Sciatic nerve (tissue), 2 donors: Measurements from ENCODE around the gene THRB. TPM values are rescaled to one million over a fixed set of nuclear protein-coding genes. Genes with fewer than 3 reads are reported as not detected.

Source experiments
- ATAC-seq: fragments of 200-7000 bp; cut with Tn5 transposase; one replicate; pipeline ENCODE4 v1.9.1; 2020; ENCODE audit warnings: mild to moderate bottlenecking, moderate library complexity
- DNase-seq: peaks from one replicate; pipeline ENCODE4 v3.0.0-alpha.2; 2020; ENCODE audit warnings: low spot score
- intact Hi-C: fragments of 100-400 bp; cut with DNase I; formaldehyde crosslinking; loops from one replicate; pipeline ENCODE4 v1.14.2; 2022
- total RNA-seq: library from RNA; stranded (reverse); fragmentation: NEBNext Ultra II Directional; extraction: Animal tissue kit (Norgen Biotek cat#: 25700); gene quantifications from one replicate; pipeline ENCODE4 v1.2.1, GENCODE V29; 2021
- donor health status: DM: no; HTN: no; CAD: no.
- donor health status: DM: no; HTN: no; CAD: no.

The THRB gene
- total RNA-seq, result 13.2 TPM

DNA sequence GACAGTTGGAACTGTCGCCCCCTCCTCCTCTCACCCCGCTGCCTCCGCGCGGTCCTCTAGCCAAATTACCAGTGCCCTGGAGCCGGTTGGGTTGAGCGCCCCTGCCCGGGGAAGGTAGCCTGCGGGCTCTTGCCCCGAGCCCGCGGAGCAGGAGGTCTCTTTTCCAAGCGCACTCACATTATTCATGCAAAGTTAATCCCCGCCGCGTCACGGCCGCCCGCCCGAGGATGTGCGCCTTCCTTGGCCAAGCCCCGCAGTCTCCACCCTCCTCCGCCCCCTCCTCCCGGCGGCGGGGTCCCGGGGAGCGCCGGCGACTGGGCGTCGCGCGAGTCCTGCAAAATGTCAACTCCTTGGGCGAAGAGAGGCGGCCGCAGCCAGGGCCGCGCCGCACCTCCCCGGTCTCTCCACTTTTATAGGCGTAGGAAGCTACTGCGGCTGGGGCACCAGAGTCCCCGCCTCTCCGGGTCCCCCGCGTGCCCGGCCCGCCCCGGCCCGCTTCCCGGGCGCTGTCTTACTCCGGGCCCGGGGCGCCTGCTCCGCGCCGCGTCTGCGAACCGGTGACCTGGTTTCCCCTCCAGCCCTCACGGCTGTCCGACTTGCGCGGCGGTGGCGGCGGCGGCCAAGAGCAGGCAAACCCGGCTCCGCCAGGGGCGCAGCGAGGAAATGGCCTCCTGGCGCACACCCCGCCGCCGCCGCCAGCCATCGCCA is at the start of gene THRB:
TSS of gene THRB (minus strand) at position 233 of the 708 bp plus-strand sequence.
- peak; percentile 77 for ATAC-seq
- intact Hi-C loops, result no loop called here
- DNase-seq, result peak; percentile 83

DNA sequence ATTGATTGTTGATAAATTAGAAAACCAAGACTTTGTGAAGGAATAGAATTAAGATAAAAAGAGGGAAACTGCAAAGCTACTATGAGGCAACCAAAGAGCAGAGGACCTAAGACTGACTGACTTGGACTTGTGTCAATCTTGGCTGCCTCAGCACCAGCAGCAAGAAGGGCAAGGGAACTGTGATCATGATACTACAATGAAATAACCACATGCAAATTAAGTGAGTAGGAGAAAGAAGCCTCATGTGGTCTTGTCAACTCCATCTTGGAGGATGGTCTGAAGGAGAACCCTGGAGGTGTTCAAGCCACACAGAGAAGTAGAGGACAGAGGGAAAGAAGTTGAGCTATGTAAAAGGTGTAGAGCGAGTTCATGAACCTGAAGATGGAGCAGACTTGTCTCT is 47.3 kb upstream of the THRB start:
- ATAC-seq (no peak), DNase-seq (no peak)
- intact Hi-C loops, result no loop called here

DNA sequence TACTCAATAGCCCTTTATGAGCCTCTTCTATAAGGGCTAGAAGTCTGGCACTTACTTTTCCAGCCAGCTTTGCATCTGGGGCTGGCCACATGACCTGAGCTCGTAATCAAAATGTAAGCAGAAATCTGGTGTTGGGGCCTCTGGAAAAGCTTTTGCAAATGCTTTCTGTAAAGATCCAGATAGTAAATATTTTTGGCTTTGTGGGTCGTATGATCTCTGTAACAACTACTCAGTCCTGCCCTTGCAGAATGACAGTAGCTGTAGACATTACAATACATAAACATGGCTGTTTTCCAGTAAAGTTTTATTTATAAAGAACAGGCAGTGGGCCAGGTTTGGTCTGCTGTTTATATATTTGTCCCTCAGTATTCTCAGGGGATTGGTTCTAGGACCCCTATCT is 46.2 kb upstream of the THRB start:
- intact Hi-C loops, result no loop called here
- ATAC-seq (no peak), DNase-seq (no peak)

DNA sequence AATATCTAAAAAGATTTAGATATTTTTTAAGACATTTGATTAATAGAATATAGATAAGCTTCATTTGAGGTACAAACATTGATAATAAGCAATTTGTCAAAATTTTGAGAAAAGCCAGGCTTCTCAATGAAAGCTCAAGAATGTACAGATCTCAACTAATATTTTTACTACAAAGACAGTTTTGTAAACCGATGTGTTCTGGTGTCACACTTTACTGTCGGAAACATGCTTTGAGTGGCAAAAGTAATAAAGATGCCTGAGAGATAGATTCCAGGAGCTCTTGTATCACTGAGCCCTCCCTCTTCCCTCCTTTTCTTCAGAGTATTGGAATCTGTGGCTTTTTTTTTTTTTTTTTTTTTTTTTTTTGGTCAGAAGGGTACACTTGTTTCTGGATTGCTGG is 45.0 kb upstream of the THRB start:
- no peak for DNase-seq
- intact Hi-C loops, result no loop called here

DNA sequence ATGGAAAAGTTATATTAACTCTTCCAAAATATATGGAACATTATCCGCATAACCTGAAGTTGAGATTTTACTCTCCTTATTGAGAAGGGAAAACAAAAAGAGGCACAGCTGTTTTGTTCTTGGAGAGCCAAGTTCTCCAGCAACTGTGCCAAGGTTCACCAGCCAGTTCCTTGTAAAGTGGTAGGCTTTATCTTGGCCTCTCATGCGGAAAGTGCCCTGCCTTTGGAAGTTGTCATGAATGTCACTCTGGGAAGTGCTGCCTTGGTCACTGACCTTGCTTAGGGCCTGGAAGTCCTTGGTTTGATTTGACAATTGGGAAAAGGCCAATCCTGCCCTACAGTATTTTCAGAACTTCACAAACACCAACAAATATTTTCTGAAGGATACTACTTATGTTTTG is 44.2 kb upstream of the THRB start:
- intact Hi-C loops, result no loop called here
- ATAC-seq, result no peak
- DNase-seq, result no peak

More for the DNA sequence above, 45.0 kb upstream of the THRB start:
- no peak for ATAC-seq

DNA sequence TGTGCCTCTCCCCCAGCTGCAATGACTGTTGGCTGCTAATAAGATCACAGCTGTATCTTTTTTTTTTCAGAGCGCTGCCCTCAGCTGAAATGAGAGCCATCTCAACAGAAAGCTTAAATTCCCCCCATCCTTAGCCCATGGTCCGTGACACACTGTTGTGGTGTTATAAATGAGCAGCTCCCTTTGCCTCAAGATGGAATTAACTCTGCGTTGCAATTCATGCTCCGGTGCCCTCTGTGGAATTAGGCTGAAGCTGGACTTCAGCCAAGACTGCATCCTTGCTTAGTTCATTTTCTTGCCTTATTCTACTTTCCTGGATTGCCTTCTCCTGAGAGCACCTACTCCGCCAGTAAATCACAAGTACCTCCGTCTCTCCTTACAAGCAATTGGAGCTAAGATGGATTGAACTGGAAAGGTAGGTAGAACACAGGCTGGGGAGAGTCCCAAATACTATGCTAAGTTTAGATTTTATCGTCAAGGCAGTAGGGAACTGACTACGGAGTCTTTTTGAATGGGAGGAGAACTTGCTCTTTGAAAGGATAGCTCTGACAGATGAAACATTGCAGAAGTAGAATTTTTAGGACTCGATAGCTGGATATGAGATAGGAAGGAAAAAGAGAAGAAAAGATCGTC is 39.0 kb upstream of the THRB start:
- no peak for ATAC-seq
- intact Hi-C loops, result no loop called here

DNA sequence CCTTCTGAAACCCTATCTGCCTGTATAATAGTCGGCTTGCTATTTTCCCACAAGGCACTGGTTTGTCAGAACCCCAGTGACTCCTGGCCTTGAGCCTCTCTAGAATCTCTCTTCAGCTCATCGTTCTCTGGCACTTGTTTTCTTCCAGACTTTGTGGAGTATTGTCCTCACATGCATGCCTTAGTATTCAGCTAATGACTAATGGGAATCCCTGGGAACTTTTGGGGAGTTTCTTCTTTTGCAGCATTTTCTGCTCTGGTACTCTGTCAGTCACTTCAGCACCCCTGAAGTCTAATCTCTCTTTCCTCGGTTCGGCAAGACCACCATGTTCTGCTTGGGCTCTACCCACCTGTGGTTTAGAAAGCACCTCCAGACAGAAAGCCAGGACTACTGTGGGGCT is 35.8 kb upstream of the THRB start:
- no peak for DNase-seq
- intact Hi-C loops, result no loop called here
- ATAC-seq, result no peak

More for the DNA sequence above, 39.0 kb upstream of the THRB start:
- no peak for DNase-seq

DNA sequence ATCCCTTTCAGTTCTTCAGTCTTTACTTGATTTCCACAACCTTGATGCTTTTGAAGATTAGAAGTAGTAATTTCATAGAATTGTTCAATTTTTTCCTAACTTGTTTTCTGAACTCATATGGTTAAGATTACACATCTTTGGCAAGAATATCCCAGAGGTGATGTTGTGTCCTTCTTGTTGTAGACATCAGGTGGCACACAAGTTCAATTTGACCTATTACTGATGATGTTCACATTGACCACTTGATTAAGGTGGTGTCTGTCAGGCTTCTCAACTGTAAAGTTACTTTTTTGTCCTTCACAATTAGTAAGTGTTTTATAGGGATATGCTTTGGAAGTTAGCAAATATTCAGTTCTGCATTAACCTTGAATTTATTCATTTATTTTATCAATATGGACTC is 34.6 kb upstream of the THRB start:
- DNase-seq (no peak), ATAC-seq (no peak)
- intact Hi-C loops, result no loop called here

DNA sequence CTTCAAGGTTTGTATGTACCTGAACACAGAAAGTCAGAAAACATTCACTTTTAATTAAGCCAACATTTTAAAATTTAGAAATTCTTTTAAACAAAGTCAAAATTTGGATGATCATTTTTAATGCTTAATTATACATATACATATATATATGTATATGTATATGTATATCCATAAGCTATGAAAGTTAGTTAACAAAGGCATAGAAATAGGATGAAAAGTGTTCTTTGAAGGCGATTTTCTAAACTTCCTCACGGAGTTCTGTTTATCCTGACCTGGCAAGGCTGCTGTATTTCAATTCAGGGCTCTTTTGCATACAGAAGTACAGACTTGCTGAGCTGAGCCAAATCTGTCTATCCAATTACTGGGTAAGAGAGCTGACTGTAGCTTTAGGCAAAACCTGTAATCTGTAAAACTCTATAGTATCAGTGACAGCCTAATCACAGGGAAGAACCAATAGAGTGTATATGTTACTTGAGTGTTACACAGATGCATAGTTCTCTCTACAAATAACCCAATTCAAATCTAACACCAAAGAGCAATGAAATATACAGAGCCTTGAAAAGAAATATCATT is 32.1 kb upstream of the THRB start:
- intact Hi-C loops, result no loop called here
- no peak for ATAC-seq

DNA sequence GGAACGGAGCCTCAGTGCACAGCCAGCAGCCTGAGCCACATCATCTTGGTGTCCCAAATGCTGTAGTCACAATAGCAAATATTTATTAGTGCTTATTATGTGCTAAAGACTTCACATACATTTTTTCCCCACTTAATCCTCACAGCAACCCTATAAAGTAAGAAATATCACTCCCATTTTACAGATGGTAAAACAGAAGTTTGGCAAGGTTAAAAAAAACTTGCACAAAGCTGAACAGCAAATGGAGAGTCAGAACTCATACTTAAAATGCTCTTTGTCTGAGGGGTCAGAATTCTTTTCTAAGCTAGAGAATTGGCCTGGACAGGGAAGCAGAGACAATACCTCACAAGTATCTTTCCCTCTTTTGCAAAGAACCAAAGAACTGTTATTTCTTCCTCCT is 30.9 kb upstream of the THRB start:
- intact Hi-C loops, result no loop called here
- DNase-seq (no peak), ATAC-seq (no peak)

More for the DNA sequence above, 32.1 kb upstream of the THRB start:
- DNase-seq, result no peak

DNA sequence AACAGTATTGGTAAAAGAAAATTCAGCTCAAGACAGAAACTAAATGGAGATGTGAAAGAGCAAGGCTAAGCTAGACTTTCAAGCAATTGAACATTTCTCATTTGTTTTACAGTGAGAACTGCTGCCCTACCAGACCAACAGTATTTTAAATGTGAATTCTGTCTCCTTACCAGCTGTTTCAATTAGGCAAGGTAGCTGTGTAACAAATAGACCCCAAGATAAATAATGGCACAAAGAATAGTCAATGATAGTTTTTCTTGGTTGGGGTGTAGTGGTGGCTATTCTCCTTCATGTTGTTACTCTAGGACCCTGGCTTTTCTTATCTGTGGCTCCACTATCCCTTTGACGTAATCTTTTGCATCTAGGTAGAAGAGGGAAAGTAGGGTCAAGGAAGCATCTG is 30.4 kb upstream of the THRB start:
- ATAC-seq, result no peak
- no peak for DNase-seq
- intact Hi-C loops, result no loop called here

DNA sequence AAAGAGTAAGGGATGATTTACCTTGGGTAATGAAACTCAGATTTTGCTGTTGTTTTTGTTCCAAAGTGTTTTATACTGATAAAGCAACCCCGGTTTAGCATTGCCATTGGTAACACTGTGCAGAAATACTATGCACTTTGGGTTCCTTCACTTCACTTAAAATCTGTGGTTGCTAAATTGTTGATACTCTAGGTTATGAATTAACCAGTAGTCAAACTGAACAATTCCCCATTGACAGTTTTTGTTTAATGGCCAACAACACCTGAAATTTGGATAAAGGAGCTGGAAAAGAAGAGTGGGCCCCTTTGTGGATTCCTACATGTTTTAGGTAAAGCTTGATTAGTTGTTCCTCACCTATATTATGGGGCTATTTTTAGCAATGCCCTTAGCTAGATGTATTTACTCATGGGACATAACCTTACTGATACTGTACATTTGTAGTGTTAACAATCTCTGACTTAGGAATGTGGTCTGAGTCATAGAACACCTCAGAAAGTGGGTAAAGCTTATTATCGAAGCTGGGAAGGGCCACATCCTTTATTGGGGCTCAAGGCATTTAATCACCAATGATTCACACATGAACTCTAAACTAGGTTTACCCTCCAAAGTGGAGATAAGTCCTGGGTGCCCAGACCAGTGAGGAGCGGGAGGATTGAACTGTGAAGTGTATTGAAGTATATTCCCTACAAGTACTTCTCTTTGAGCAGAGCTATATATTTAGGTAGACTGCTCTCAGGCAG is 29.5 kb upstream of the THRB start:
- intact Hi-C loops, result no loop called here
- no peak for ATAC-seq
- DNase-seq, result no peak

DNA sequence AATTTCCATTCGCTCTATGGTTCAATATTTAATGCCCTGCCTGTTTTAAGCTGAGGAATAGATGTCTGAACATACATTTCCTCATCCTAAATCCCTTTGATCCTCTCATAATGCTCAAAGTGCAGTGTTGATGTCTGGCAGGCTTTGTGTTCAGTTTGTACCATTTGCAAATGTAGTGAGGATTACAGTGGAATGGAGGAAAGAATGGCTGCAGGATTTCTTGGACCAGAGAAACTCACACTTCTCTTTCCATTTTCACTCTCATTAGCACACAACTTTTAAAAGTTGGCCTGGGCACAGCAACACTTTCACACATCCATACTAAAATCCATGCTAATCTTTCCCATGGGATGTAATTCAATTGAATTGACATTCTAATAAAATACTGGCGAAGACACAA is 28.6 kb upstream of the THRB start:
- DNase-seq (no peak), ATAC-seq (no peak)
- intact Hi-C loops, result no loop called here

DNA sequence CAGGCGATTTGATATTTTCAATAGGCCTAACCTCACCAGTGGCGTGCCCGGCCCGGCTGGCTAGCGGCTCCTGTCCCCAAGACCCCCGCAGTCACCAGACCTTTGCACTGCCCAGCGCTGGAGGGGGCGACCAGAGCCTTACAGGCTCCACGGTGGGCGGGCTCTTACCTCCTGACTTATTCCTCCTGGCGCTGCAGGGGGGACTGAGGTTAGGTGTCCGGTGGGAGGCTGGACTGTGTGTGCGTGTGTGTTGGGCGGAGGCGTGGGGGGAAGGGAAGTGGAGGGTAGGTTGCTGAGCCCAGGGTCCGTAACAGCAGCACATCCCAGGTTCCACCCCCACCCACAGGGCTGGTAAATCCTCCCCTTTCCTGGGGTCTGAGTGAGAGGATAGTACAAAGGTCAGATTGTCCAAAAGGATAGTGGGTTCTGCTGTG is 27.5 kb upstream of the THRB start:
- intact Hi-C loops, result no loop called here

DNA sequence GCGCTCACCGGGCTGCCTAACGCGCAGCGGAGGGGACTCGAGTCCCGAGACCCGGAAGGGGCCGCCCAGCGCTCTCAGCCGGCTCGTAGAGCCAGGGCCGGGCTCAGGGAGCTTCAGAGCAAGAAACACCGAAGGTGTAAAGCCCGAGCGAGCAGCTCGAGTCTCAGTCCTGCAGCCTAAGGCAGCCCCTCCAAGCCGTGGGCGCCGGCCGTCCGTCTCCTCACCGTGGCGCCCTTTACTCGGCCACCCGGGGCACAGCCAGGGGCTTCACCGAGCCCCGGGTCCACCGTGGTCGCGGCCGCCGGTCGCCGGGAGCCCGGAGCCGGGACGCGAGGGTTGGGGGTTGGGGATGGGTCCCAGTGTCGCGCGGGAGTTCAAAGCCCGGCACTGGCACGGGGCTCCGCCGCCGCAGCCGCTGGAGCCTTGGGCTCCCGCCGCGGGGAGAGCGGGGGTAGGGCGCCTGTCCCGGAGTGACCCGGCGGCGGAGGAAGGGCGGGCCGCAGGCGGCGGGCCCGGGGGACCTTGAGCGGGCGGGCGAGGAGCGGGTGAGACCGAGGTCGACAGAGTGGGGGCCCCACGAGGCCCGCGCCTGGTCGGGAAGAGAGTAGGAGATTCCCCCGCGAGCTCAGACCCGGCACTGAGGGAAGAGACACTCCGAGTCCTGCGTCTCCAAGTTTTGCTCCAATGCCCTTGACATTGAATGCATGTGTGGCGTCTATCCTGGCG is 26.9 kb upstream of the THRB start:
- DNase-seq (peak; percentile 70), ATAC-seq (peak; percentile 81)
- intact Hi-C loops, result no loop called here

More for the DNA sequence above, 27.5 kb upstream of the THRB start:
- ATAC-seq, result peak; percentile 52
- no peak for DNase-seq

DNA sequence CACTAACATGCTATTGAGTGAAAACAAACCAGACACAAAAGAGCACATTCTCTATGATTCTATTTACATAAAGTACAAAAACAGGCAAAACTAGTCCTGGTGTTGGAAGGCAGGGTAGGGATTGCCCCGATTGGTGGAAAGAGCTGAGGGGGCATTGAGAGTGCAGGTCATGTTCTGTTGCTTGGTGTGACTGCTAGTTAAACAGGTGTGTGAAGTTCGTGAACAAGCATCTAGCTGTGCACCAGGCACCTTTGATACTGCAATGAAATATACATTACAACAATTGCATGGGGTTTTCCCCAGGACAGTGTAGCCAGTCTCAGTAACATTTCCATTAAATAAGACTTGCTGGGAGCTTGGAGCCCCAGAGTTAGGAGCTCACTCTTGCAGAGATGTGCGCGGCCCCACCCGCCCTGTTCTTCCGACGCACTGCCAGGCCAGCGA is 26.3 kb upstream of the THRB start:
- ATAC-seq, result peak; percentile 70
- intact Hi-C loops, result no loop called here

DNA sequence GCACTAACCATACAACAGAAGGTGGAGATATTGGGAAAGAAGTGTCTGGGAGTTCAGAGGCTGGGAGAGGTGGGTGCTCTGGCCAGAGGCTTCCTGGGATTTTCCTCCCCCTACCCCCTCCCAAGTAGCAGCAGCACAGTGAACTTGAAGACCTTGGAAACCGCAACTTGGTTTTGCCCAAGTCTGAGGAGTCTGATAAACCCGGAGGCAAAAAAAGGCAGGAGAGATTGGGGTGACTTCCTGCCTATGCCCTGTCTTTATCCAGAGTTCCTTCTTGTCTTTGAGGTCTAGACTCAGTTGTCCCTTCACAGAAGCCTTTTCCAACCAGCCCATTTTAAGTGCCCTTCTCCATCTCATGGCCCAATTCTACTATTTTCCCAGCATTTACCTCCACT is 25.4 kb upstream of the THRB start:
- ATAC-seq (no peak), DNase-seq (no peak)
- intact Hi-C loops, result no loop called here

More for the DNA sequence above, 26.3 kb upstream of the THRB start:
- no peak for DNase-seq

DNA sequence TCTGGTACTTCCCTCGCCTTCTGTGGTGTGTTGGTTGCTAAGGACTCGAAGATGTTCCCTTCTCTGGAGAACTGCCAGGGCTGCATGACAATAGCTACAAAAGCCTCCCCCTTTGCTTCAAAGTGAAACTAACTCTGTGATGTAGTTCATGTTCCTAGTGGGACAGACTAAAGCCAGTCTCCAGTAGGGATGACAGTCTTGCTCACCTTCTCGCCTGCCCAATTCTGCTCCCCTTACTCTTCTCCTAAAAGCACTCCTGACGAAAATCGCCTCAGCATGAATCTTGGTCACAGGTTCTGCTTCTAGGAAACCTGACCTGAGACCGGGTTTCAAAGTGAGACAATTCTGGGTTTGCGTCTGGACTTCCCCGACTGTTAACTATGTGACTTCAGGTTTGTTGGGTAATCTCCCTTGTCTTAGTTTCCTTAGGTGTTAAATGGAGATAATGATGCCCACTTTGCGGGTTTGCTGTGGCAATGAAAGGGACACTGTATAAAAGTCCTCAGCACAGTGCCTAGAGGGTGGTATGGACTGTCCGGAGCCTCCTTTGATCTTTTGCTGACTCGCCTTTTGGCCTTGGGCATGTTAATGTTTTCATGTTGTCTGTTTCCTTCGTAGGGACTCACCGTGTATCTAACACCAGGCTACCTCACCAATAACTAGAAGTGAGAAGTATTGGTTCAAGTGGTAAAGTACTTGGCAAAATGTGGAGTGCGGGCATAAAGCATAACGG is 24.9 kb upstream of the THRB start:
- DNase-seq, result no peak
- intact Hi-C loops, result no loop called here
- peak; percentile 14 for ATAC-seq

DNA sequence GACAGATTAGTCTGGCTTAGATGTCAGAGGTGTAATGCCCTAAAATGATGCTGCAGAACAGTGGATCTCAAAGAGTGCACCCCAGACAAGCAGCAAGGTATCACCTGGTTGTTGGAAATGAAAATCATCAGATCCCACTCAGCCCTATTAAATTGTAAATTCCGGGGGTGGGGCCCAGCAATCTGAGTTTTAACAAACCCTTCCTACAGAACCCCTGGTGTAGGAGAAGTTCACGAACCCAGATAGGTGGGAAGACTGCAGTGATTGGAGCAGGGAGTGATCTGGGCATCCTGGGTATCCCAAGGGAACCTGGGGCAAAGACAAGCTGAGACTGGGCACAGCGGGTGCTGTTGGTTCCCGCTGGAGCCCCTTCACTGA is 24.3 kb upstream of the THRB start:
- ATAC-seq (no peak), DNase-seq (no peak)
- intact Hi-C loops, result no loop called here
